KOPT-K1 (cell line): ENCODE results near the gene ARHGEF10L.
"Not testable (repeated sequence)": the region's sequence is repeated elsewhere in the genome, so short reads cannot be mapped to it uniquely, and the experiment has no call there.

Experiments
- H3K27ac ChIP-seq: fragments of 200-600 bp; sonication (generic); 2 replicates; pipeline ENCODE4 v1.5.1; 2016; ENCODE audit warnings: antibody characterized with exemption, mild to moderate bottlenecking, low read depth, low read length; ENCODE audit not compliant: poor library complexity, severe bottlenecking
- H3K36me3 ChIP-seq: fragments of 200-600 bp; sonication (generic); 2 replicates; pipeline ENCODE4 v1.5.1; 2017; ENCODE audit warnings: antibody characterized with exemption, mild to moderate bottlenecking, low read length, moderate library complexity; ENCODE audit not compliant: insufficient read depth
- H3K9me3 ChIP-seq: fragments of 200-600 bp; sonication (generic); 2 replicates; pipeline ENCODE4 v1.5.1; 2017; ENCODE audit warnings: antibody characterized with exemption, low read length, mild to moderate bottlenecking; ENCODE audit not compliant: insufficient read depth, poor library complexity, severe bottlenecking

ARHGEF10L gene

GRCh38 chr1:17539477-17540254 is at the start of gene ARHGEF10L:
Gene ARHGEF10L (plus strand): TSS chr1:17539698. CDS start chr1:17580596, 40,898 bp downstream.
- Histone ChIP-seq H3K9me3 (no peaks in the 10 kb centered on the region), H3K36me3 (no peaks in the 10 kb centered on the region), H3K27ac (no peak within 1 kb of the TSS)

GRCh38 chr1:17489768-17490417 is 49.6 kb upstream of the ARHGEF10L start:
- not testable (repeated sequence) for H3K9me3 ChIP-seq, H3K36me3 ChIP-seq, H3K27ac ChIP-seq

- H3K27ac ChIP-seq, H3K36me3 ChIP-seq, H3K9me3 ChIP-seq: not testable (repeated sequence)
These were observed 48.8 kb upstream of the ARHGEF10L start for GRCh38 chr1:17490667-17491066.

- no peaks in the 10 kb centered on the region for H3K36me3 ChIP-seq
- H3K9me3 ChIP-seq = no peaks in the 10 kb centered on the region
- H3K27ac ChIP-seq = no peak overlapping the region
These were observed 45.3 kb upstream of the ARHGEF10L start for GRCh38 chr1:17494114-17494729.

GRCh38 chr1:17496419-17496818 is 43.1 kb upstream of the ARHGEF10L start:
- no peak overlapping the region for H3K27ac ChIP-seq
- H3K36me3 ChIP-seq = no peaks in the 10 kb centered on the region

GRCh38 chr1:17498214-17498613 is 41.3 kb upstream of the ARHGEF10L start:
- Histone ChIP-seq H3K27ac (no peak overlapping the region), H3K9me3 (no peaks in the 10 kb centered on the region), H3K36me3 (no peaks in the 10 kb centered on the region)

More at GRCh38 chr1:17496419-17496818, 43.1 kb upstream of the ARHGEF10L start:
- H3K9me3 ChIP-seq = no peaks in the 10 kb centered on the region

GRCh38 chr1:17502326-17502778 is 37.1 kb upstream of the ARHGEF10L start:
- Histone ChIP-seq H3K27ac (no peak overlapping the region), H3K36me3 (no peaks in the 10 kb centered on the region), H3K9me3 (no peaks in the 10 kb centered on the region)

- no peaks in the 10 kb centered on the region for H3K36me3 ChIP-seq
- no peaks in the 10 kb centered on the region for H3K9me3 ChIP-seq
- no peak overlapping the region for H3K27ac ChIP-seq
These were observed 36.4 kb upstream of the ARHGEF10L start for GRCh38 chr1:17503146-17503545.

- H3K9me3 ChIP-seq, H3K36me3 ChIP-seq, H3K27ac ChIP-seq: not testable (repeated sequence)
These were observed 32.3 kb upstream of the ARHGEF10L start for GRCh38 chr1:17507200-17507599.

- Histone ChIP-seq H3K9me3 (no peaks in the 10 kb centered on the region), H3K36me3 (no peaks in the 10 kb centered on the region), H3K27ac (no peak overlapping the region)
These were observed 31.6 kb upstream of the ARHGEF10L start for GRCh38 chr1:17507915-17508314.

GRCh38 chr1:17509363-17509762 is 30.1 kb upstream of the ARHGEF10L start:
- Histone ChIP-seq H3K9me3 (no peaks in the 10 kb centered on the region), H3K36me3 (no peaks in the 10 kb centered on the region), H3K27ac (no peak overlapping the region)

- Histone ChIP-seq H3K27ac (no peak overlapping the region), H3K9me3 (no peaks in the 10 kb centered on the region), H3K36me3 (no peaks in the 10 kb centered on the region)
These were observed 29.4 kb upstream of the ARHGEF10L start for GRCh38 chr1:17510138-17510537.

- Histone ChIP-seq H3K9me3 (no peaks in the 10 kb centered on the region), H3K27ac (no peak overlapping the region), H3K36me3 (no peaks in the 10 kb centered on the region)
These were observed 28.3 kb upstream of the ARHGEF10L start for GRCh38 chr1:17511188-17511587.

GRCh38 chr1:17513131-17513530 is 26.4 kb upstream of the ARHGEF10L start:
- no peaks in the 10 kb centered on the region for H3K9me3 ChIP-seq
- H3K27ac ChIP-seq = no peak overlapping the region
- H3K36me3 ChIP-seq = no peaks in the 10 kb centered on the region

- H3K27ac ChIP-seq = no peak overlapping the region
- H3K36me3 ChIP-seq = no peaks in the 10 kb centered on the region
These were observed 24.7 kb upstream of the ARHGEF10L start for GRCh38 chr1:17514776-17515175.

More at GRCh38 chr1:17514776-17515175, 24.7 kb upstream of the ARHGEF10L start:
- no peaks in the 10 kb centered on the region for H3K9me3 ChIP-seq
